Stimulated activated CD4-positive, alpha-beta T cell treated with anti-CD3 and anti-CD28 coated beads, TNF-alpha, amount 100 ng/mL, for 4 hours (primary cell): ENCODE measurements around the gene OMP.

Experiments
- DNase-seq, 3 experiments: peaks; one replicate each; pipeline ENCODE4 v3.0.0-alpha.2; 2020; ENCODE audit warnings: low read depth in 3 of 3

OMP gene

GRCh38 chr11:77139201-77139600 lies 36.6 kb downstream of the OMP start:
- DNase-seq, result no peak

GRCh38 chr11:77140231-77140851 lies 37.7 kb downstream of the OMP start:
- no peak for DNase-seq

GRCh38 chr11:77141034-77141433 lies 38.4 kb downstream of the OMP start:
- DNase-seq, result no peak

- no peak for DNase-seq
Observed at GRCh38 chr11:77141475-77141874, 38.8 kb downstream of the OMP start.

- no peak for DNase-seq
Observed at GRCh38 chr11:77142091-77142975, 39.7 kb downstream of the OMP start.

GRCh38 chr11:77143405-77144020 lies 40.9 kb downstream of the OMP start:
- DNase-seq, result no peak

GRCh38 chr11:77144196-77144856 lies 41.7 kb downstream of the OMP start:
- DNase-seq, result no peak

GRCh38 chr11:77144857-77145428 lies 42.3 kb downstream of the OMP start:
- no peak for DNase-seq

- no peak for DNase-seq
Observed at GRCh38 chr11:77146261-77147035, 43.8 kb downstream of the OMP start.

- no peak for DNase-seq
Observed at GRCh38 chr11:77147036-77147315, 44.3 kb downstream of the OMP start.

- DNase-seq, result no peak
Observed at GRCh38 chr11:77147668-77148321, 45.2 kb downstream of the OMP start.

GRCh38 chr11:77148963-77149715 lies 46.5 kb downstream of the OMP start:
- no peak for DNase-seq

GRCh38 chr11:77149716-77150392 lies 47.2 kb downstream of the OMP start:
- DNase-seq, result no peak

GRCh38 chr11:77150836-77151235 lies 48.2 kb downstream of the OMP start:
- DNase-seq, result no peak

GRCh38 chr11:77151804-77152509 lies 49.3 kb downstream of the OMP start:
- DNase-seq, result peak in 1 of 3 experiments; percentile 9

GRCh38 chr11:77152846-77153245 lies 50.2 kb downstream of the OMP start:
- no peak for DNase-seq
